Thyroid gland (tissue), 4 donors: Measurements from ENCODE around the gene MAPK4.

Source experiments
- CTCF ChIP-seq, 6 experiments: fragments of 200-600 bp in 3 of 6; fragments of 450-650 bp in 3 of 6; sonication (generic) in 3 of 6; IDR thresholded peaks; one replicate each; pipeline ENCODE4 v1.5.1; 2016 to 2019; ENCODE audit warnings: antibody characterized with exemption in 6 of 6, mild to moderate bottlenecking in 2 of 6, inconsistent platforms in 1 of 6, moderate library complexity in 1 of 6
- POLR2A ChIP-seq, 2 donors: fragments of 450-650 bp; IDR thresholded peaks; one replicate each; pipeline ENCODE4 v1.6.1; 2017; ENCODE audit warnings: antibody characterized with exemption in 2 of 2, mild to moderate bottlenecking in 2 of 2, moderate library complexity in 1 of 2

DNA sequence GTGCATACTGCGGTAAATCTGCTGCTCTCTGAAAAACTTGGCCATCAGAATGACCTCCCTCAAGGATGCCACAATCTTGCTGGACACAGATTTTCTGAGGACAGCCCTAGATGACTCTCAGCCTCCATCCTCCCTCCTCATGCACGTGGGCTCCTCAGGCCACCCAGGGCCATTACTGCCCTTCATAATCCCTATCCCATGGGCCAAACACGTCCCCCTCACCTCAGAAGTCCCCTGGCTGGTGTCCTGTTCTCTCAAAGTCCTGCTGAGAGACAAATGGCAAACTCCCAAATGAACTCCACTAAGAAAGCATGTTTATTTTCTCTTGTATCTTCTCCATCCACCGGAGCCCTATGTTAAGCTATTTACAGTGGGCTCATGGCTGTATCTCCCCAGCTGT lies 134.3 kb downstream of the MAPK4 start:
- TF ChIP-seq CTCF (IDR thresholded peaks at IDR 0.05): no peak
- TF ChIP-seq POLR2A (IDR thresholded peaks at IDR 0.05): no peak
